Kidney (tissue), 22 donors: ENCODE data around the gene ARPC3. TPM values are rescaled to one million over a fixed set of nuclear protein-coding genes. Genes with fewer than 3 reads are reported as not detected.

Experiments
- DNase-seq, 5 donors: peaks; one replicate each; pipeline ENCODE4 v3.0.0-alpha.2; 2013 to 2020
- FAIRE-seq: peaks from 2 replicates; lab custom pipeline; 2012; peaks lifted over from hg19 to GRCh38; lab: Jason Lieb, UNC
- H3K27ac ChIP-seq, 2 donors: one replicate each; pipeline ENCODE4 v1.7.0; 2013; ENCODE audit warnings: low read depth in 2 of 2, low read length in 2 of 2, inconsistent platforms in 1 of 2
- H3K27me3 ChIP-seq: one replicate; pipeline ENCODE4 v1.7.1; 2013; ENCODE audit warnings: low read length, inconsistent platforms; ENCODE audit not compliant: control insufficient read depth, insufficient read depth
- H3K36me3 ChIP-seq, 3 donors: one replicate each; pipeline versions ENCODE4 v1.7.0 to v1.7.1; 2013; ENCODE audit warnings: low read length in 3 of 3, control low read depth in 1 of 3, inconsistent platforms in 1 of 3; ENCODE audit not compliant: insufficient read depth in 3 of 3, control insufficient read depth in 2 of 3
- H3K4me1 ChIP-seq, 3 donors: one replicate each; pipeline versions ENCODE4 v1.7.0 to v1.7.1; 2013; ENCODE audit warnings: low read length in 3 of 3, inconsistent platforms in 1 of 3, low read depth in 1 of 3; ENCODE audit not compliant: control insufficient read depth in 2 of 3, insufficient read depth in 2 of 3
- H3K4me3 ChIP-seq, 3 donors: one replicate each; pipeline versions ENCODE4 v1.7.0 to v1.8.1; 2013; ENCODE audit warnings: low read length in 3 of 3, control low read depth in 1 of 3, inconsistent platforms in 1 of 3
- H3K9ac ChIP-seq, 3 donors: one replicate each; pipeline versions ENCODE4 v1.7.0 to v1.7.1; 2013; ENCODE audit warnings: low read length in 3 of 3, control low read depth in 1 of 3, inconsistent platforms in 1 of 3
- H3K9me3 ChIP-seq, 3 donors: one replicate each; pipeline versions ENCODE4 v1.7.0 to v1.7.1; 2013; ENCODE audit warnings: low read length in 3 of 3, control low read depth in 1 of 3, inconsistent platforms in 1 of 3; ENCODE audit not compliant: control insufficient read depth in 2 of 3, insufficient read depth in 1 of 3
- CTCF ChIP-seq: IDR thresholded peaks from 3 replicates; pipeline ENCODE4 v1.5.1; 2012; ENCODE audit warnings: mild to moderate bottlenecking, moderate library complexity, borderline replicate concordance; ENCODE audit not compliant: insufficient read depth; ENCODE audit errors: extremely low read depth
- intact Hi-C: fragments of 100-400 bp; cut with DNase I; formaldehyde crosslinking; loops from one replicate; pipeline ENCODE4 v1.11.1; 2022
- long read RNA-seq, 10 donors: library from polyadenylated mRNA in 1 of 10; unstranded in 1 of 10; transcript quantifications; one replicate each; pipeline ENCODE4 v2.0.0 and lab custom pipeline, GENCODE V29; 2021 to 2026
- polyA plus RNA-seq: library from polyadenylated mRNA; stranded (reverse); fragments of 350-450 nt; fragmentation: Illumina TruSeq; extraction: RNeasy Lipid Tissue Mini Kit (QIAGEN cat#74804); gene quantifications from one replicate; pipeline ENCODE4 v1.2.3, GENCODE V29; 2014; ENCODE audit warnings: low read depth, low replicate concordance; ENCODE audit not compliant: insufficient read depth
- total RNA-seq: library from RNA; stranded (reverse); fragmentation: NEBNext Ultra II Directional; extraction: Animal tissue kit (Norgen Biotek cat#: 25700); gene quantifications from one replicate; pipeline ENCODE4 v1.2.1, GENCODE V29; 2021
- donor health status: control.
- donor health status: control.
- donor health status: control.
- donor health status: control.
- donor health status: control.
- donor health status: DM: yes; HTN: yes; CAD: no.
- donor health status: Normal renal cell carcinoma (clear cell type).

Gene ARPC3
- total RNA-seq (204 TPM), polyA plus RNA-seq (325 TPM)
- long read RNA-seq, donor 1, transcript ARPC3-201 (7 exons, 1,014 nt): major isoform, 86 of 139 reads
- long read RNA-seq, donor 1, partial matches to known transcripts: 52 of 139 reads
- long read RNA-seq, donor 1, other reads (novel, unspliced or antisense): 0 of 139 reads
- long read RNA-seq, donor 2, transcript ARPC3-201 (7 exons, 1,014 nt): major isoform, 139 of 203 reads
- long read RNA-seq, donor 2, partial matches to known transcripts: 62 of 203 reads
- long read RNA-seq, donor 2, other reads (novel, unspliced or antisense): 0 of 203 reads
- long read RNA-seq, donor 3, transcript ARPC3-201 (7 exons, 1,014 nt): major isoform, 159 of 222 reads
- long read RNA-seq, donor 3, partial matches to known transcripts: 61 of 222 reads
- long read RNA-seq, donor 3, other reads (novel, unspliced or antisense): 0 of 222 reads
- long read RNA-seq, donor 4, transcript ARPC3-201 (7 exons, 1,014 nt): major isoform, 96 of 111 reads
- long read RNA-seq, donor 4, partial matches to known transcripts: 14 of 111 reads
- long read RNA-seq, donor 4, other reads (novel, unspliced or antisense): 0 of 111 reads
- long read RNA-seq, donor 5, transcript ARPC3-201 (7 exons, 1,014 nt): major isoform, 10 of 10 reads
- long read RNA-seq, donor 5, partial matches to known transcripts: 0 of 10 reads
- long read RNA-seq, donor 5, other reads (novel, unspliced or antisense): 0 of 10 reads
- long read RNA-seq, donor 6, transcript ARPC3-201 (7 exons, 1,014 nt): major isoform, 324 of 562 reads
- long read RNA-seq, donor 6, partial matches to known transcripts: 227 of 562 reads
- long read RNA-seq, donor 6, other reads (novel, unspliced or antisense): 5 of 562 reads
- long read RNA-seq, donor 7, transcript ARPC3-201 (7 exons, 1,014 nt): major isoform, 69 of 94 reads
- long read RNA-seq, donor 7, partial matches to known transcripts: 2 of 94 reads
- long read RNA-seq, donor 7, other reads (novel, unspliced or antisense): 23 of 94 reads
- long read RNA-seq, donor 8, transcript ARPC3-201 (7 exons, 1,014 nt): major isoform, 115 of 154 reads
- long read RNA-seq, donor 8, partial matches to known transcripts: 37 of 154 reads
- long read RNA-seq, donor 8, other reads (novel, unspliced or antisense): 0 of 154 reads
- long read RNA-seq, donor 9, transcript ARPC3-201 (7 exons, 1,014 nt): major isoform, 66 of 103 reads
- long read RNA-seq, donor 9, partial matches to known transcripts: 34 of 103 reads
- long read RNA-seq, donor 9, other reads (novel, unspliced or antisense): 0 of 103 reads
- long read RNA-seq, donor 10, transcript ARPC3-201 (7 exons, 1,014 nt): major isoform, 90 of 171 reads
- long read RNA-seq, donor 10, partial matches to known transcripts: 78 of 171 reads
- long read RNA-seq, donor 10, other reads (novel, unspliced or antisense): 0 of 171 reads

GRCh38 chr12:110449799-110450497, at the start of gene ARPC3:
TSS of gene ARPC3 (minus strand) at chr12:110450337. CDS start at chr12:110450260, 77 bp downstream.
- H3K4me1 ChIP-seq: peaks cover 0 to 2% (median 0%) of the 10 kb centered on the region in 3 donors
- FAIRE-seq: no peak

GRCh38 chr12:110498984-110499706, 49.0 kb upstream of the ARPC3 start:
- no peak for FAIRE-seq
- Histone ChIP-seq H3K27ac (no peak overlapping the region), H3K4me1 (peaks cover 0 to 13% (median 2%) of the 10 kb centered on the region in 3 donors)

More at GRCh38 chr12:110449799-110450497, at the start of gene ARPC3:
- peak within 1 kb of the TSS; percentile 93 for H3K27ac ChIP-seq
- H3K36me3 ChIP-seq: peaks cover 1 to 5% (median 4%) of the 10 kb centered on the region in 3 donors
- no peaks in the 10 kb centered on the region for H3K9me3 ChIP-seq
- peak; percentile 87 for TF ChIP-seq CTCF
- intact Hi-C loops: no loop called here
- peak; percentile 95 to 98 (median 98) for DNase-seq
- no peaks in the 10 kb centered on the region for H3K27me3 ChIP-seq
- H3K4me3 ChIP-seq: peak within 1 kb of the TSS; percentile 86 to 93 (median 92)
- peak within 1 kb of the TSS; percentile 86 to 93 (median 88) for H3K9ac ChIP-seq

More at GRCh38 chr12:110498984-110499706, 49.0 kb upstream of the ARPC3 start:
- no peak for DNase-seq
- H3K9me3 ChIP-seq: no peaks in the 10 kb centered on the region
- intact Hi-C loops: no loop called here
- no peak overlapping the region for H3K4me3 ChIP-seq
- no peak for TF ChIP-seq CTCF
- H3K27me3 ChIP-seq: no peaks in the 10 kb centered on the region
- peaks cover 2 to 14% (median 4%) of the 10 kb centered on the region in 3 donors for H3K36me3 ChIP-seq
- H3K9ac ChIP-seq: no peak overlapping the region
